AG09319 (cell line): ENCODE data around the gene BMAL1.

Source experiments
- DNase-seq: peaks from one replicate; pipeline ENCODE4 v3.0.0-alpha.2; 2010; ENCODE audit warnings: low read depth; ENCODE audit errors: extremely low read depth
- CTCF ChIP-seq: IDR thresholded peaks from 2 replicates; pipeline ENCODE4 v1.5.1; 2011; ENCODE audit warnings: low read depth, mild to moderate bottlenecking, inconsistent platforms, low read length, moderate library complexity

BMAL1 gene

GRCh38 chr11:13344818-13345217, 67.2 kb downstream of the BMAL1 start:
- TF ChIP-seq CTCF, result no peak
- DNase-seq, result no peak

- TF ChIP-seq CTCF, result no peak
- DNase-seq, result no peak
Observed at GRCh38 chr11:13346470-13346869, 68.9 kb downstream of the BMAL1 start.

GRCh38 chr11:13347901-13348300, 70.3 kb downstream of the BMAL1 start:
- TF ChIP-seq CTCF, result no peak
- no peak for DNase-seq

GRCh38 chr11:13348305-13348704, 70.7 kb downstream of the BMAL1 start:
- no peak for TF ChIP-seq CTCF

GRCh38 chr11:13349046-13349445, 71.5 kb downstream of the BMAL1 start:
- no peak for DNase-seq
- no peak for TF ChIP-seq CTCF

More at GRCh38 chr11:13348305-13348704, 70.7 kb downstream of the BMAL1 start:
- no peak for DNase-seq

GRCh38 chr11:13349581-13349980, 72.0 kb downstream of the BMAL1 start:
- TF ChIP-seq CTCF, result no peak

GRCh38 chr11:13352711-13353110, 75.1 kb downstream of the BMAL1 start:
- no peak for DNase-seq
- no peak for TF ChIP-seq CTCF

More at GRCh38 chr11:13349581-13349980, 72.0 kb downstream of the BMAL1 start:
- DNase-seq, result no peak
